Activated naive CD8-positive, alpha-beta T cell treated with anti-CD3 and anti-CD28 coated beads, Interleukin-2, amount 10 ng/mL, durations not matched to agents 7 days and 5 days (primary cell): ENCODE measurements around the gene APOL1. TPM values are rescaled to one million over a fixed set of nuclear protein-coding genes. Genes with fewer than 3 reads are reported as not detected.
"Not testable (repeated sequence)": the region's sequence is repeated elsewhere in the genome, so short reads cannot be mapped to it uniquely, and the experiment has no call there.

ENCODE experiments used
- ATAC-seq: fragments of 150-1000 bp; cut with Tn5 transposase; one replicate; pipeline ENCODE4 v1.10.0; 2021; ENCODE audit warnings: low read depth, moderate library complexity
- POLR2A ChIA-PET: fragments of 350-600 bp; sonication (Branson Sonifier 250); formaldehyde crosslinking; loops from one replicate; lab custom pipeline; 2021; ENCODE audit warnings: antibody characterized with exemption; lab: Charles Lee
- DNase-seq: peaks from one replicate; pipeline ENCODE4 v3.0.0; 2021
- H3K27ac Mint-ChIP-seq: one replicate; pipeline ENCODE4 v1.8.0; 2022; ENCODE audit warnings: mild to moderate bottlenecking, mixed read lengths
- H3K27me3 Mint-ChIP-seq: one replicate; pipeline ENCODE4 v1.8.0; 2022; ENCODE audit warnings: mild to moderate bottlenecking, moderate library complexity, mixed read lengths
- H3K36me3 Mint-ChIP-seq: one replicate; pipeline ENCODE4 v1.8.0; 2021; ENCODE audit warnings: mild to moderate bottlenecking, mixed read lengths
- H3K4me1 Mint-ChIP-seq: one replicate; pipeline ENCODE4 v1.8.0; 2021; ENCODE audit warnings: mixed read lengths
- H3K4me3 Mint-ChIP-seq: one replicate; pipeline ENCODE4 v1.8.0; 2022; ENCODE audit warnings: mild to moderate bottlenecking, moderate library complexity, mixed read lengths
- H3K9me3 Mint-ChIP-seq: one replicate; pipeline ENCODE4 v1.8.0; 2021; ENCODE audit warnings: mixed read lengths
- total RNA-seq, 2 experiments: library from RNA; stranded (reverse); gene quantifications; one replicate each; pipeline ENCODE4 v1.2.3, GENCODE V29; 2021

APOL1 gene
- total RNA-seq, 2 experiments from 2014 or later = 38.4 to 40.9 TPM

DNA sequence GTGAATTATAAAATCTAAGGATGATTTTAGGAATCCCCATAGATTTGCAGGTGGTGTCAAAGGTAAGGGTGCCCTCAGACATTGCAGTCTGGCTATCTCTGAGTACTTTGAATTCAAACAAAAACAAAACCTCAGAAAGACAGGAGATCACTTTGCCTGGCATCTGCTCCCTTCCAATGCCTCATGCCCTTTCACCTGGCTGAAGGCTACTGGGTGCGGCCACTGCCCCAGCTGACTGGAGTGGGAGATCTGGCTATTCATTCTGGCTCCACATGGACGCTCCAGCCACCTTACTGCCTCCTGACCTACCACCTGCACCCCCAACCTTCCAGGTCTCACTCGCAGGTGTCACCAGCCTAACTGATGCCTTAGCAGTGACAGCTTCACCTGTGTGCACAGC is 23.3 kb upstream of the APOL1 start:
- H3K27me3 Mint-ChIP-seq, H3K27ac Mint-ChIP-seq, ATAC-seq, H3K9me3 Mint-ChIP-seq, H3K4me3 Mint-ChIP-seq, POLR2A ChIA-PET, DNase-seq: not testable (repeated sequence)
- peaks cover 31% of the 10 kb centered on the region for H3K4me1 Mint-ChIP-seq
- peaks cover 38% of the 10 kb centered on the region for H3K36me3 Mint-ChIP-seq

DNA sequence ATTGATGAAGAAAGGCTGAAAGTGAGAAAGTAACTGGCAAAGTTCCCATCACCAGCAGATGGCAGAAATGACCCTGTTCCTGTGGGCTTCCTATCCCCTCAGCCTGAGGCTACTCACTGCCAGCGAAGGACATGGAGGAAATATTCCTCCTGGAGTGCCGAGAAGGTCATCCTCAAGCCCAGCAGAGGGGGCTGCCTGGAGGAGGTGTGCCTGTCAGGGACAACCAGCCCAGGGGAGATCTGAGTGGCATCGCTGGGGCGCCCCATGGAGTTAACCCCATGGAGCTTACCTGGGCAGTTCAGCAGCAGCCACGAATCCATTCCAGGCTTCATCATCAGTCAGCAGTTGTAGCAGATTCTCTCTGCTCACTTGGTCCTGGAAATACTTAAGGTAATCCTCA is 21.9 kb upstream of the APOL1 start:
- POLR2A ChIA-PET, H3K27ac Mint-ChIP-seq: not testable (repeated sequence)
- peaks cover 45% of the 10 kb centered on the region for H3K4me1 Mint-ChIP-seq

DNA sequence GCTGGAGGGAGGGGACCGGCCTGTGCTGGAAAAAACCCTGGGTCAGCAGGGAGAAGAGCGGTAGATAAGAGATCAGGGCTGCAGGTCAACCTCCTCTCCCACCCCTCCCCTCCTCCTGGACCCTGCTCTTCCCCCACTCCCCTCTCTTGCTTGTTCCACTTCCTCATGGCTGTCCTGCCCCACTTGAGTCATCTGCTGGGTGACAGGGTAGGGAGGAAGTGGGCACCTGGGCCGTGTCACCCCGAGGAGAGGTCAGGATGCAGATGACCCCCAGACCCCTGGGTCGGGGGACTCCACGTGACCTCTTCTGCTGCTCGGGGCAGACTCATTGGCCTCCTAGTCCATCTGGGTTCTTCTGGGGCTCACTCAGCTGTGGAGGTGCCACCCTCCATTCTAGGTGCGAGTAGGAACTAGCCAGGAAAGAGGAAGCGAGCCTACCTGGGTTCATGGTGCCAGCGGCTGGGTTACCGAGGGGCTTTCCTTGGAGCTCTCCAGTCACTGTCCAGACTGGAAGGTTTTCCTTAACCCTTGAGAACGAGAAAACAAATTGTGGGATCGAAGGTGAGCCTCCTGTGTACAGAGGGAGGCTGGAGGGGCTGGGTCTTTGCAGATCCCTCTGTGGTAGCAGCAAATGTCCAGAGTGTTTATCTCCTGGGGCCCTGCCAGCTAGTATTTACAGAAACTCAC is 20.1 kb upstream of the APOL1 start:
- peak overlapping the region; percentile 31 for H3K27ac Mint-ChIP-seq
- no peak for DNase-seq
- H3K4me1 Mint-ChIP-seq = peaks cover 50% of the 10 kb centered on the region
- no peaks in the 10 kb centered on the region for H3K27me3 Mint-ChIP-seq
- no peak for ATAC-seq
- H3K36me3 Mint-ChIP-seq = peaks cover 51% of the 10 kb centered on the region
- peaks cover 4% of the 10 kb centered on the region for H3K9me3 Mint-ChIP-seq
- POLR2A ChIA-PET = no interaction called here
- no peak overlapping the region for H3K4me3 Mint-ChIP-seq

More for the DNA sequence above, 21.9 kb upstream of the APOL1 start:
- not testable (repeated sequence) for DNase-seq, H3K27me3 Mint-ChIP-seq, ATAC-seq, H3K9me3 Mint-ChIP-seq, H3K4me3 Mint-ChIP-seq
- peaks cover 51% of the 10 kb centered on the region for H3K36me3 Mint-ChIP-seq

DNA sequence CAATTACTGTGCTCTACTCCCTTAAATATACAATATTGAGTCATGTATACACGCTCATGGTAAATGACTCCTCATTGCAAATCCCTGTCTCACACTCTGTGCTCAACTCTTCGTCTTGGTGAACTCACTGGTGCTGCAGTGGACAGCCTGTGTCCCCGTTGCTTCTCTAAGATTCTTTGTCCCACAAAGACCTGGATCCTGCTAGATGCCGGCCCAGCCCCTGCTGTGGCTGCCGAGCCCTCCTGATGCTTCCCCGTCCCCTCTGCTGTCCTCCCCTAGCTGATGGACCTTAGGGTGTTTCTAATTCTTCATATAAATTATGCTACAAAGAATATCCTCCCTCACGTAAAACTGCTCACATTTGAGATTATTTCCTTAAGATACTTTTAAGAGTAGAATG is 19.1 kb upstream of the APOL1 start:
- no peaks in the 10 kb centered on the region for H3K27me3 Mint-ChIP-seq
- DNase-seq = no peak
- H3K4me3 Mint-ChIP-seq = no peak overlapping the region
- POLR2A ChIA-PET = no interaction called here
- no peak for ATAC-seq
- H3K36me3 Mint-ChIP-seq = peaks cover 52% of the 10 kb centered on the region
- H3K27ac Mint-ChIP-seq = peak overlapping the region; percentile 85
- peaks cover 4% of the 10 kb centered on the region for H3K9me3 Mint-ChIP-seq
- H3K4me1 Mint-ChIP-seq = peaks cover 51% of the 10 kb centered on the region

- DNase-seq (no peak), ATAC-seq (no peak)
- Mint-ChIP-seq H3K27me3 (no peaks in the 10 kb centered on the region), H3K4me1 (peaks cover 51% of the 10 kb centered on the region), H3K36me3 (peaks cover 51% of the 10 kb centered on the region), H3K4me3 (peak overlapping the region; percentile 76), H3K27ac (peak overlapping the region; percentile 85), H3K9me3 (peaks cover 4% of the 10 kb centered on the region)
- POLR2A ChIA-PET = interaction anchor here (0.6 kb wide), 1 partner anchor 19 kb away, joined by 3 read pairs; the partner anchor contains the start of gene APOL1
These were observed 18.7 kb upstream of the APOL1 start for GRCh38 chr22:36234213-36234612.

GRCh38 chr22:36234919-36235318 is 18.0 kb upstream of the APOL1 start:
- DNase-seq = no peak
- Mint-ChIP-seq H3K4me1 (peaks cover 56% of the 10 kb centered on the region), H3K9me3 (peaks cover 4% of the 10 kb centered on the region), H3K36me3 (peaks cover 50% of the 10 kb centered on the region), H3K4me3 (peak overlapping the region; percentile 76), H3K27ac (peak overlapping the region; percentile 85), H3K27me3 (no peaks in the 10 kb centered on the region)
- POLR2A ChIA-PET = interaction anchor here (0.6 to 1.4 kb wide), 4 partner anchors 9 to 52 kb away, joined by 3 to 4 read pairs (median 4); partner anchors contain the start of gene APOL1
- no peak for ATAC-seq

DNA sequence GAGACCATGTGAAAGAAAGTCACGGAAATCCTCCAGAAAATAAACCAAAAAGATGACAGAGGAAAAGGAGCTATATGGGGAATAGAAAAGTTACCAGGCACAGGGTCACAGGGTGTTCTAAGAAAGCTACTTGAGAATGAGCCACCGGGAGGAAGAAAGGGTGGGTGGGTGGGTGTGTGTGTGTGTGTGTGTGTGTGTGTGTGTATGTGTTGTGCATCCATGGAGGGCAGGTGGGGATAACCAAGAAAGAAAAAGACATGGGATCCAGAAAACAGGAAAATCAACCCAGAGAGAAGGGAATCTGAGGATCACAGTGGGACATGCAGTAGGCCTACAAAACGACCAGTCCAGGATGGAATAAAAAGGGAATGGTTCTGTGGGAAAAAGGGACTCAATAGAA is 17.3 kb upstream of the APOL1 start:
- DNase-seq (no peak), ATAC-seq (no peak)
- H3K4me3 Mint-ChIP-seq = peak overlapping the region; percentile 76
- peaks cover 50% of the 10 kb centered on the region for H3K36me3 Mint-ChIP-seq
- no peaks in the 10 kb centered on the region for H3K27me3 Mint-ChIP-seq
- POLR2A ChIA-PET = interaction anchor here (0.6 to 1.4 kb wide), 3 partner anchors 8 to 51 kb away, joined by 3 to 4 read pairs (median 4); partner anchors contain the start of gene APOL1
- H3K9me3 Mint-ChIP-seq = peaks cover 4% of the 10 kb centered on the region
- peak overlapping the region; percentile 50 for H3K27ac Mint-ChIP-seq
- peaks cover 57% of the 10 kb centered on the region for H3K4me1 Mint-ChIP-seq

- H3K9me3 Mint-ChIP-seq = peaks cover 4% of the 10 kb centered on the region
- H3K4me1 Mint-ChIP-seq = peaks cover 57% of the 10 kb centered on the region
- DNase-seq = no peak
- POLR2A ChIA-PET = interaction anchor here (1.4 to 3.5 kb wide), 3 partner anchors 7 to 41 kb away, joined by 4 to 15 read pairs (median 7); no protein-coding TSS in a partner anchor
- ATAC-seq = no peak
- peak overlapping the region; percentile 88 for H3K4me3 Mint-ChIP-seq
- peak overlapping the region; percentile 62 for H3K27ac Mint-ChIP-seq
- H3K36me3 Mint-ChIP-seq = peaks cover 50% of the 10 kb centered on the region
- no peaks in the 10 kb centered on the region for H3K27me3 Mint-ChIP-seq
These were observed 16.3 kb upstream of the APOL1 start for GRCh38 chr22:36236388-36237319.

GRCh38 chr22:36237462-36238372 is 15.2 kb upstream of the APOL1 start:
- peaks cover 51% of the 10 kb centered on the region for H3K4me1 Mint-ChIP-seq
- peaks cover 7% of the 10 kb centered on the region for H3K9me3 Mint-ChIP-seq
- POLR2A ChIA-PET = interaction anchor here (0.6 to 3.5 kb wide), 9 partner anchors 11 to 1260 kb away, joined by 3 to 26 read pairs (median 3); partner anchors contain the start of gene APOL1
- H3K27ac Mint-ChIP-seq = peak overlapping the region; percentile 88
- H3K4me3 Mint-ChIP-seq = peak overlapping the region; percentile 88
- DNase-seq = no peak
- no peak for ATAC-seq
- H3K36me3 Mint-ChIP-seq = peaks cover 44% of the 10 kb centered on the region
- peaks cover 4% of the 10 kb centered on the region for H3K27me3 Mint-ChIP-seq

DNA sequence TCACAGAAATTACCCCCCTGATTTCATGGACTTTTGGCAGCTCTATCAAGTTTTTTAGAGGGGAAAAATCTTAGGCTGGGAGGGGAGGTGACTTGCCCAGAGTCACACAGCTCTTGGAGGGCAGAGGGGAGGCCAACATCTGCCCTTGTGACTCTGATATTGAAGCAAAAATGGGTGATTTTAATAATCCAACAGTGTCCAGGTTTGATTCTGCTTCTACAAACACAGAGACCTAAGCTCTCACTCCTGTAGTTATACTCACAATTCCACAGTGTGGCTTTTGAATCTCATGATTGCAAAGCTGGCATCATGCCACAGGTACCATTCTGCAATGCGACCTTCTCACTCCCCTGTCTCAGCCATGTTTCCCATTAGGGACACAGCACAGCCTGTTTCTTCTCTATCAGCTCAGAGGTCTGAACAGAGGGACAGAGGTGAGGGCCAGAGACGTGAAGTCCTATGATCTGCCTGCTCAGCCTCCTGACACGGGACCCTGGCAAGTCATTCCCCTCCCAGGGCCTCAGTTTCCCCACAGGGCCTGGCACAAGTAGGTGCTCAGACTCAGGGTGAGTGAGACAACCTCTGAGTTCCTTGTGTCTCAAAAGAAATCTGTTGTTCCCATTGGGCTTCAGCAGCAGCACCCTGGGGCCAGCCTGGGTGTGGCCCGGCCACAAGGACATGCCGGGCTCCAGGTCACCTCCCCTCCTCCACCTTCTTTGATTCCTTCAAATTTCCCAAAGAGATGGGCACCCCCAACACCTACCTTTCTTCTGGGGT is 14.4 kb upstream of the APOL1 start:
- Mint-ChIP-seq H3K27me3 (peaks cover 10% of the 10 kb centered on the region), H3K9me3 (peaks cover 12% of the 10 kb centered on the region), H3K4me3 (peak overlapping the region; percentile 88), H3K4me1 (peaks cover 45% of the 10 kb centered on the region), H3K36me3 (peaks cover 44% of the 10 kb centered on the region), H3K27ac (peak overlapping the region; percentile 88)
- POLR2A ChIA-PET = interaction anchor here (0.5 to 3.5 kb wide), 14 partner anchors 10 to 1259 kb away, joined by 3 to 26 read pairs (median 3); partner anchors contain the start of gene APOL1
- DNase-seq (peak; percentile 41), ATAC-seq (no peak)

- Mint-ChIP-seq H3K27me3 (peaks cover 10% of the 10 kb centered on the region), H3K4me3 (peak overlapping the region; percentile 88), H3K36me3 (peaks cover 42% of the 10 kb centered on the region), H3K9me3 (peaks cover 12% of the 10 kb centered on the region), H3K4me1 (peaks cover 41% of the 10 kb centered on the region), H3K27ac (peak overlapping the region; percentile 88)
- ATAC-seq = peak; percentile 21
- DNase-seq = peak; percentile 45
- POLR2A ChIA-PET = interaction anchor here (0.5 to 3.5 kb wide), 10 partner anchors 10 to 267 kb away, joined by 3 to 26 read pairs (median 3); partner anchors contain the start of gene APOL1
These were observed 13.9 kb upstream of the APOL1 start for GRCh38 chr22:36239150-36239400.
